HepG2 (cell line): Measurements from ENCODE around the gene SNAPIN.

ENCODE experiments used
- POLR2AphosphoS5 ChIP-seq: IDR thresholded peaks from 2 replicates; pipeline ENCODE4 v1.6.1; 2012; ENCODE audit warnings: low read depth, low read length
- ZNF207 ChIP-seq: fragments of 450-650 bp; IDR thresholded peaks from 2 replicates; pipeline ENCODE4 v1.6.1; 2016; ENCODE audit warnings: antibody characterized with exemption, borderline replicate concordance

GRCh38 chr1:153705484-153705883 is 47.0 kb downstream of the SNAPIN start:
- TF ChIP-seq POLR2AphosphoS5: no peak
- no peak for TF ChIP-seq ZNF207
